RKO (cell line): ENCODE results near the gene BAK1.
"Not testable (repeated sequence)": the region's sequence is repeated elsewhere in the genome, so short reads cannot be mapped to it uniquely, and the experiment has no call there.

Experiments
- DNase-seq: peaks from one replicate; pipeline ENCODE4 v3.0.0-alpha.2; 2016; ENCODE audit warnings: low spot score

Gene BAK1

DNA sequence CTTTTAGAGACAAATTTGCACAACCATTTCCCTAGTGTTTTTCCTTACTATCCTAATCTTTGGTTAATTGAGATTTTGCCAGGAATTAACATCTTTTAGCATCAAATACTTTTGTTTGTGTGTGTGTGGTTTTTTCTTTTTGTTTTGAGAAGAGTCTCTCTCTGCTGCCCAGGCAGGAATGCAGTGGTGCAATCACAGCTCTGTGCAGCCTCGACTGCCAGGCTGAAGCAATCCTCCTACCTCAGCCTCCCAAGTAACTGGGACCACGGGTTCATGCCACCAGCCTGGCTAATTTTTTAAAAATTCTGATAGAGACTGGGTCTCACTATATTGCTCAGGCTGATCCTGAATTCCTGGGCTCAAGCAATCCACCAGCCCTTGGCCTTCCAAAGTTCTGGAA is 28.5 kb downstream of the BAK1 start:
- no peak for DNase-seq

DNA sequence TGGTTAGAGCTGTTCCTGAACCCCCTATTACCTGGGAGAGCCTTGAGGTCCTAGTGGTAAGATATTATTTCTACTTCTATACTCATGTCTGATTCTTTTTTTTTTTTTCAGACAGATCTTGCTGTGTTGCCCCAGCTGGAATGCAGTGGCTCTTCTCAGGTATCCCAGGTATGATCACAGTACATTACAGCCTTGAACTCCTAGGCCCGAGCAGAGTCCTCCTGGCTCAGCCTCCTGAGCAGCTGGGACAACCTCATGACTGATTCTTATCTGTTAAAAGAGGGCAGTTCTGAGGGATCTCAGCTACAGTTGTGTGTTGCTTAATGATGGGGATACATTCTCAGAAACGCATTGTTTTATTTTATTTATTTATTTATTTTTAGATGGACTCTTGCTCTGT is 30.2 kb downstream of the BAK1 start:
- DNase-seq = no peak

DNA sequence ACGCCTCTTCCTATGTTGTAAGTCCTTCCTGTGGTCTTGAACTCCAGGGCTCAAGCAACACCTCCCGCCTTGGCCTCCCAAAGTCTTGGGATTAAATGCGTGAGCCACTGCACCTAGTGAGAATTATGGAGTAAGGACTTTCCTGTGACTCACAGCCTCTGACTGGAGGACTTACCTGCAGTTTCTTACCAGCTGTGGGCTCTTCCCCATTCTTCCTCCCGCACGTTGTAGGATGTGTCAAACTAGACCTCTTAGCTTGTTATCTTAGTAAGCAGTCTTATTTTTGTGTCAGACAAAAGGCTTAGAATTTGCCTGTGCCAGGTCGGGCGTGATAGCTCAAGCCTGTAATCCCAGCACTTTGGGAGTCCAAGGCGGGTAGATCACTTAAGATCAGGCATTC is 30.9 kb downstream of the BAK1 start:
- no peak for DNase-seq

DNA sequence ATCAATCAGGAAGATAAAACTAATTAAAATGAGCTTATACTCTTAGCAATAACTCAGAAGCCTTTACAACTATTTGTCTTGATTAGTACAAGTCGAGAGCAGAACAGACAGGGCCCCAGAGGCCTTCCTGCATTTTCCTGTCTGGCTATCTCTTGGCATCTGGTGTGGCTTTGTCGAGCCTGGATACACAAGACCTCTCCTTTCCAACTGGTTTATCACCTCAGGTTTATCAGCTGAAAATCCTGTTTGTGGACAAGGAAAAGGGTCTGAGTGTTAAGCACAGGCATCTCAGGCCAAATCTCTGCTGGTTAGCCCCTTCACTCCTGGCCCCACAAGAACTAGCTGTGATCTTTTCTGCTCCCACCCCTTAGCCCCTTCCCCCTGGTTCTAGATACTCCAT is 32.6 kb downstream of the BAK1 start:
- no peak for DNase-seq

DNA sequence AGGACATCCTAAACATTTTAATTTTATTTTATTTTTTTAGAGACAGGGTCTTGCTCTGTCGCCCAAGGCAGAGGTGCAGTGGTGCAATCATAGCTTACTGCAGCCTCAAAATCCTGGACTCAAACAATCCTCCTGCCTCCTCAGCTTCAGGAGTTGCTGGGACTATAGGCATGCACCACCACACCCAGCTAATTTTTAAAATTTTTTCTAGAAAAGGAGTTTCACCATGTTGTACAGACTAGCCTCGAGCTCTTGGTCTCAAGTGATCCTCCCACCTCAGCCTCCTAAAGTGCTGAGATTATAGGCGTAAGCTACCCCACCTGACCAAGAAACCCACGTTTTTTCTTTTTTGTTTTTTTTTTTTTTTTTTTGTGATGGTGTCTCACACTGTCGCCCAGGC is 33.3 kb downstream of the BAK1 start:
- DNase-seq = no peak

DNA sequence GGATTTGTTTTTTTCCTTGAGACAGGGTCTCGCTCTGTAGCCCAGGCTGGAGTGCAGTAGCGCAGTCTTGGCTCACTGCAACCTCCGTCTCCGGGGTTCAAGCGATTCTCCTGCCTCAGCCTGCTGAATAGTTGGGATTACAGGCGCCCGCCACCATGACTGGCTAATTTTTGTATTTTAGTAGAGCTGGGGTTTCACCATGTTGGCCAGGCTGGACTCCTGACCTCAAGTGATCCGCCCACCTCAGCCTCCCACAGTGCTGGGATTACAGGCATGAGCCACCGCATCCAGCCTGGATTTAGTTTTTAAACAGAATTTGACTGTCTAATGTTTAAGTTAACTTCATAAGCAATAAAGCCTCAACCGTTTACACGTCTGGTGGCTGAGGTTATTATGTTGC is 34.8 kb downstream of the BAK1 start:
- DNase-seq = not testable (repeated sequence)

DNA sequence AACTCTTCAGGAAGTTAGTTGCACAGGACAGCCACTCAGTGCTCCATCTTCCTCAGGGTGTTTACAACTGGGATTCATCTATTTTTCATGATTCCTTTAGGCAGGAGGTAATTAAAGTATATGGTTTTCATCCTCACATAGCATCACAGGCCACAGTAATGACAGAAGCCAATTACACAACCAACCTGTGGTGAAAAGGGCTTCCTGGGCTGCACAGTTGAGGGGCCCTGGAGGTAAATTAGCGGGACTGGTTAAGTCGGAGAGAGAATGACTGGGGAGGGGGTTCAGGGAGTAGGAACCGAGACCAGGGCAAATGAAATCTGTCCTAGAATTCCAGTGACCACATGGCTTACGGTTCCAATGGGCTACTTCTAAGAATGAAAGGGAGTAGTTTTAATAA is 37.0 kb downstream of the BAK1 start:
- DNase-seq = no peak

DNA sequence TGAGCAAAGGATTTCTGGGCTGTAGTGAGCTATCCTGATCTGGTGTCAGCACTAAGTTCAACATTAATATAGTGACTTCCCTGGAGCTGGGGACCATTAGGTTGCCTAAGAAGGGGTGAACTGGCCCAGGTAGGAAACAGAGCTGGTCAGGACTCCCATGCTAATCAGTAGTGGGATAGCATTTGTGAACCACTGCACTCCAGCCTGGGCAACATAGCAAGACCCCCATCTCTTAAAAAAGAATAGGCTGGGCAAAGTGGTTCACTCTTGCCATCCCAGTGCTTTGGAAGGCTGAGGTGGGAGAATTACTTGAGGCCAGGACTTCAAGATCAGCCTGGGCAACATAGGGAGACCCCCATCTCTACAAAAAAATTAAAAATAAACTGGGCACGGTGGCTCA is 39.3 kb downstream of the BAK1 start:
- no peak for DNase-seq

DNA sequence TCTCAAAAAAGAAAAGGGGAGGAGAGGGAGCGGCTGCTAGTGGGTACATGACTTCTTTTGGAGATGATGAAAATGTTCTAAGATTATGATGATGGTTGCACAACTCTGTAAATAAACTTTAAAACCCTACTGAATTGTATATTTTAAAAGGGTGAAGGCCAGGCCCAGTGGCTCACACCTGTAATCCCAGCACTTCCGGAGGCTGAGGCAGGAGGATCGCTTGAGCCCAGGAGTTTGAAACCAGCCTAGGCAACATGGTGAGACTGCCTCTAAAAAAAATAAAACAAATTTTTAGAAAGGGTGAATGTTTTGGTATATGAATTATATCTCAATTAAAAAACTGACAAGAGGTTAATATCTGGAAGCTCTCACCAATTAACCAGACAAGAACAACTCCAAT is 45.4 kb downstream of the BAK1 start:
- DNase-seq = no peak

DNA sequence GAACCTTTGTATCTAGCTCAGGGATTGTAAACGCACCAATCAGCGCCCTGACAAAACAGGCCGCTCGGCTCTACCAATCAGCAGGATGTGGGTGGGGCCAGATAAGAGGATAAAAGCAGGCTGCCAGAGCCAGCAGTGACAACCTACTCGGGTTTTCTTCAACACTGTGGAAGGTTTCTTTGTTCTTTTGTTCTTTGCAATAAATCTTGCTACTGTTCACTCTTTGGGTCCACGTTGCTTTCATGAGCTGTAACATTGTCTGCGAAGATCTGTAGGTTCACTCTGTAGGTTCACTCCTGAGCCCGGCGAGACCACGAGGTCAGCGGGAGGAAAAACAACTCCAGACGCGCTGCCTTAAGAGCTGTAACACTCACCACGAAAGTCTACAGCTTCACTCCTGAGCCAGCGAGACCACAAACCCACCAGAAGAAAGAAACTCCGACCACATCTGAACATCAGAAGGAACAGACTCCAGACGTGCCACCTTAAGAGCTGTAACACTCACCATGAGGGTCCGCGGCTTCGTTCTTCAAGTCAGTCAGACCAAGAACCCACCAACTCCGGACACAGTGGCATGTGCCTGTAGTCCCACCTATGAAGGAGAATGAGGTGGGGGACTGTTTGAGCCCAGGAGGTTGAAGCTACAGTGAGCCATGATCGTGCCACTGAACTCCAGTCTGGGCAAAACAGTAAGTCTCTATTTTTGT is 46.8 kb downstream of the BAK1 start:
- DNase-seq = not testable (repeated sequence)

DNA sequence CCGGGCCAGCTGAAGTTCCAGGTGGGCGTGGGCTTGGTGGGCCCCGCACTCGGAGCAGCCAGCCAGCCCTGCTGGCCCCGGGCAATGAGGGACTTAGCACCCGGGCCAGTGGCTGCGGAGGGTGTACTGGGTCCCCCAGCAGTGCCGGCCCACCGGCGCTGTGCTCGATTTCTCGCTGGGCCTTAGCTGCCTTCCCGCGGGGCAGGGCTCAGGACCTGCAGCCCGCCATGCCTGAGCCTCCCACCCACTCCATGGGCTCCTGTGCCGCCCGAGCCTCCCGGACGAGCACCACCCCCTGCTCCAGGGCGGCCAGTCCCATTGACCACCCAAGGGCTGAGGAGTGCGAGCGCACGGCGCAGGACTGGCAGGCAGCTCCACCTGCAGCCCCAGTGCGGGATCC is 47.6 kb downstream of the BAK1 start:
- not testable (repeated sequence) for DNase-seq

DNA sequence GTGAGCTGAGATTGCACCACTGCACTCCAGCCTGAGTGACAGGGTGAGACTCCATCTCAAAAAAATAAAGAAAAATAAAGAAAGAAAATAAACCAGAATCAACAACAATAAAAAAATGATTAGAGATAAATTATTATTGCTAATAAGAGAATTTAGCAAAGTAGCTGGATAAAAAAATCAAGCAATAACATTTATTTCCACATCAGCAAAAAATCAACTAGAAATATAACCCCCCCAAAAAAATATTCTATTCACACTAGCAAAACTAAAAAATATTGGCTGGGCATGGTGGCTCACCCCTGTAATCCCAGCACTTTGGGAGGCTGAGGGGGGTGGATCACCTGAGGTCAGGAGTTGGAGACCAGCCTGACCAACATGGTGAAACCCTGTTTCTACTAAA is 49.5 kb downstream of the BAK1 start:
- DNase-seq = not testable (repeated sequence)
